Activated CD4-positive, alpha-beta T cell treated with anti-CD3 and anti-CD28 coated beads for 48 hours (primary cell): Measurements from ENCODE around the gene EPS8L3.
"Not testable (repeated sequence)": the region's sequence is repeated elsewhere in the genome, so short reads cannot be mapped to it uniquely, and the experiment has no call there.

ENCODE experiments used
- DNase-seq: peaks from one replicate; pipeline ENCODE4 v3.0.0-alpha.2; 2020

Gene EPS8L3

DNA sequence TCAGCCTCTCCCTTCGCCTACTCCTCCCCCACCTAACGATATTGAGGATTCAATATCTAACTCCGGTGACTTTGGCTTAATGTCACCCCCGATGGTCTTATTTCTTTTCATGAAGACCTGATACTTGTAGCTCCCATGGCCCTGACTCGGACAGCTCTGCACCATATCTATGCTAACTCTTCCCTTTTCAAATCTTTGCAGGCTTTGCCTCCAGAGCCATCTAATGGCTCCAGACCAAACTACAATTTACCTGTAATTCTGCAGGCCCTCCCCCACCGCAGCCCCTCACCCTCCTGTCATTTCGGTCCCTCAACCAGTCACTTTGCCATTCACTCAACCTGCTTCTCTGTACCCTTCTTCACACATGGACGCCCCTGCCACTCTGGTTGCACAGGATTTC lies 59.5 kb downstream of the EPS8L3 start:
- DNase-seq, result no peak

DNA sequence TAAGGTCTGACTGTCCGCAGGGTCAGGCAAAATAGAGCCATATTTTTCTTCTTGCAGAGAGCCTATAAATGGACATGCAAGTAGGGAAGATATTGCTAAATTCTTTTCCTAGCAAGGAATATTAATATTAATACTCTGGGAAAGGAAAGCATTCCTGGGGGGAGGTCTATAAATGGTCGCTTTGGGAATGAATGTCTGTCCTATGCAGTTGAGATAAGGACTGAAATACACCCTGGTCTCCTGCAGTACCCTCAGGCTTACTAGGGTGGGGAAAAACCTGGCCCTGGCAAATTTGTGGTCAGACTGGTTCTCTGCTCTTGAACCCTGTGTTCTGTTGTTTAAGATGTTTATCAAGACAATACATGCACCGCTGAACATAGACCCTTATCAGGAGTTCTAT lies 60.8 kb downstream of the EPS8L3 start:
- DNase-seq, result not testable (repeated sequence)
